GM12878 (cell line): ENCODE results near the gene ODC1. TPM values are rescaled to one million over a fixed set of nuclear protein-coding genes. Genes with fewer than 3 reads are reported as not detected.

Experiments
- ATAC-seq: fragments of 200-7000 bp; cut with Tn5 transposase; 3 replicates; pipeline ENCODE4 v1.9.1; 2020; ENCODE audit warnings: mild to moderate bottlenecking, moderate library complexity
- BruUV-seq: library from RNA; stranded (reverse); fragments of 400-500 nt; replicated peaks from 2 replicates; lab custom pipeline; 2021; lab: Mats Ljungman, UMichigan
- CTCF ChIA-PET: fragments of 300-600 bp; sonication (Branson Sonifier 250); formaldehyde crosslinking; extraction: SDS; loops from one replicate; lab custom pipeline; 2021; ENCODE audit warnings: inconsistent platforms; lab: Yijun Ruan, JAX
- POLR2A ChIA-PET: fragments of 350-600 bp; formaldehyde crosslinking; extraction: SDS; loops from one replicate; lab custom pipeline; 2021; ENCODE audit warnings: inconsistent platforms; lab: Charles Lee
- RAD21 ChIA-PET: fragments of 300-600 bp; sonication (Branson Sonifier 250); formaldehyde crosslinking; loops from one replicate; lab custom pipeline; 2023; ENCODE audit warnings: antibody characterized with exemption; ENCODE audit not compliant: unreplicated experiment; lab: Charles Lee
- SMC1A ChIA-PET: fragments of 300-600 bp; sonication (Branson Sonifier 250); formaldehyde crosslinking; loops from one replicate; lab custom pipeline; 2023; ENCODE audit not compliant: unreplicated experiment, uncharacterized antibody; lab: Charles Lee
- DNase-seq: peaks from one replicate; pipeline ENCODE4 v3.0.0-alpha.2; 2011; ENCODE audit warnings: low read depth, low spot score
- FAIRE-seq: peaks from 3 replicates; lab custom pipeline; 2011; peaks lifted over from hg19 to GRCh38; lab: Jason Lieb, UNC
- H2AFZ ChIP-seq: 2 replicates; pipeline ENCODE4 v1.6.0; 2011; ENCODE audit warnings: low read depth, low read length, control low read depth; ENCODE audit not compliant: control insufficient read depth
- H3K27ac ChIP-seq: 2 replicates; pipeline ENCODE4 v1.5.1; 2011; ENCODE audit warnings: control low read depth; ENCODE audit not compliant: control insufficient read depth, insufficient read depth
- H3K27me3 ChIP-seq, 2 experiments: replicated peaks in 1 of 2; 2 replicates each; pipeline versions ENCODE4 v1.6.0 to v1.6.1; 2011; ENCODE audit warnings: low read length in 1 of 2; ENCODE audit not compliant: control insufficient read depth in 2 of 2, insufficient read depth in 2 of 2
- H3K36me3 ChIP-seq, 2 experiments: 2 replicates each; pipeline ENCODE4 v1.5.1; 2011; ENCODE audit warnings: low read length in 1 of 2; ENCODE audit not compliant: control insufficient read depth in 2 of 2, insufficient read depth in 2 of 2
- H3K4me1 ChIP-seq: 2 replicates; pipeline ENCODE4 v1.6.1; 2011; ENCODE audit warnings: mild to moderate bottlenecking, low read length, moderate library complexity, mixed read lengths; ENCODE audit not compliant: control insufficient read depth, insufficient read depth
- H3K4me2 ChIP-seq: 2 replicates; pipeline ENCODE4 v1.6.0; 2011; ENCODE audit warnings: control low read depth; ENCODE audit not compliant: control insufficient read depth, insufficient read depth
- H3K4me3 ChIP-seq: fragments of 200-600 bp; sonication (generic); 2 replicates; pipeline ENCODE4 v1.5.1; 2016
- H3K79me2 ChIP-seq: 2 replicates; pipeline ENCODE4 v1.6.0; 2011; ENCODE audit warnings: low read length; ENCODE audit not compliant: control insufficient read depth, insufficient read depth
- H3K9ac ChIP-seq: 2 replicates; pipeline ENCODE4 v1.8.0; 2011; ENCODE audit warnings: low read length, control low read depth, mixed read lengths; ENCODE audit not compliant: control insufficient read depth, insufficient read depth
- H3K9me3 ChIP-seq: replicated peaks from 3 replicates; pipeline ENCODE4 v1.5.1; 2011; ENCODE audit warnings: mild to moderate bottlenecking, low read length; ENCODE audit not compliant: control insufficient read depth, insufficient read depth
- H4K20me1 ChIP-seq: 2 replicates; pipeline ENCODE4 v1.6.0; 2011; ENCODE audit not compliant: control insufficient read depth, insufficient read depth
- CHD4 ChIP-seq: fragments of 200-600 bp; sonication (generic); IDR thresholded peaks from 2 replicates; pipeline ENCODE4 v1.6.1; 2016; ENCODE audit warnings: mild to moderate bottlenecking
- EGR1 ChIP-seq, 2 experiments: IDR thresholded peaks; 1 replicate in 1 of 2; 2 replicates in 1 of 2; pipeline ENCODE4 v1.6.1; 2011 to 2012; ENCODE audit warnings: low read depth in 2 of 2, low read length in 2 of 2, borderline replicate concordance in 1 of 2, mild to moderate bottlenecking in 1 of 2, moderate library complexity in 1 of 2
- GABPA ChIP-seq: IDR thresholded peaks from 2 replicates; pipeline ENCODE4 v1.6.1; 2014; ENCODE audit warnings: antibody characterized with exemption, low read depth, mild to moderate bottlenecking, inconsistent platforms
- HDAC2 ChIP-seq: fragments of 200-600 bp; sonication (generic); IDR thresholded peaks from 2 replicates; pipeline ENCODE4 v1.6.1; 2017
- NBN ChIP-seq: fragments of 450-650 bp; IDR thresholded peaks from 2 replicates; pipeline ENCODE4 v1.6.1; 2016
- NFYA ChIP-seq: IDR thresholded peaks from 2 replicates; pipeline ENCODE4 v1.6.1; 2011; ENCODE audit warnings: low read depth, mild to moderate bottlenecking, low read length, improper control_type of control experiment, borderline replicate concordance
- NRF1 ChIP-seq: conservative IDR thresholded peaks from 2 replicates; pipeline ENCODE4 v1.6.1; 2011; ENCODE audit warnings: mild to moderate bottlenecking, low read depth, low read length, improper control_type of control experiment
- SMARCA5 ChIP-seq: fragments of 450-650 bp; IDR thresholded peaks from 2 replicates; pipeline ENCODE4 v1.6.1; 2017; ENCODE audit warnings: mild to moderate bottlenecking
- ZSCAN29 ChIP-seq: fragments of 450-650 bp; IDR thresholded peaks from 2 replicates; pipeline ENCODE4 v1.6.1; 2017; ENCODE audit warnings: mild to moderate bottlenecking, moderate library complexity
- ZZZ3 ChIP-seq: IDR thresholded peaks from 2 replicates; pipeline ENCODE4 v1.6.1; 2011; ENCODE audit warnings: low read depth; ENCODE audit not compliant: control insufficient read depth, insufficient read length
- WGBS: methylation state at CpG from one replicate; pipeline ENCODE4 v1.1.6; 2016; ENCODE audit warnings: low lambda C conversion rate; ENCODE audit not compliant: insufficient replicate concordance, insufficient coverage; ENCODE audit errors: missing lambda C conversion rate; 5-methylcytosine and 5-hydroxymethylcytosine counted together
- in situ Hi-C: fragments of 300-500 bp; cut with MboI; formaldehyde crosslinking; loops from 9 replicates; pipeline ENCODE4 v1.14.3; 2018; ENCODE audit warnings: mixed read lengths
- intact Hi-C: fragments of 100-400 bp; cut with micrococcal nuclease; formaldehyde crosslinking; loops from one replicate; pipeline ENCODE4 v1.14.2; 2022; ENCODE audit not compliant: unreplicated experiment
- polyA plus RNA-seq, 11 experiments: library from polyadenylated mRNA; depleted of rRNA in 4 of 11; unstranded in 6 of 11; stranded (reverse) in 5 of 11; fragments of >200 nt; fragmentation: Nextera tagmentation in 4 of 11; fragmentation: Illumina TruSeq in 1 of 11; extraction: Ambion mirVana in 4 of 11; extraction: Trizol in 1 of 11; gene quantifications; 1 replicate in 1 of 11; 2 replicates in 10 of 11; pipeline versions ENCODE4 v1.2.1 to v1.2.3, GENCODE V29; 2011 to 2016; ENCODE audit warnings: inconsistent platforms in 2 of 11, missing spikeins in 2 of 11, low read depth in 1 of 11
- total RNA-seq, 4 experiments: library from RNA; depleted of rRNA in 3 of 4; stranded (reverse); fragments of >200 nt in 3 of 4; fragmentation: Illumina TruSeq in 1 of 4; extraction: Trizol in 1 of 4; gene quantifications; 2 replicates each; pipeline versions ENCODE4 v1.2.1 to v1.2.3, GENCODE V29; 2013 to 2021
- TF ChIP-seq, protein P1 (sequence below): fragments of 450-650 bp; formaldehyde crosslinking; IDR thresholded peaks from 2 replicates; pipeline ENCODE4 v1.5.0; 2022; ENCODE audit warnings: mild to moderate bottlenecking, missing genetic modification characterization
- TF ChIP-seq, protein P2 (sequence below): fragments of 450-650 bp; formaldehyde crosslinking; IDR thresholded peaks from 2 replicates; pipeline ENCODE4 v1.4.0; 2020; ENCODE audit warnings: mild to moderate bottlenecking, moderate library complexity
- TF ChIP-seq, protein P3 (sequence below): IDR thresholded peaks from 2 replicates; pipeline ENCODE4 v1.6.1; 2011; ENCODE audit warnings: low read depth, low read length, improper control_type of control experiment, borderline replicate concordance

Gene ODC1
- total and polyA plus RNA-seq, 10 of the 15 experiments (the other 5 are each of a cell fraction or from before 2014, with no cell fraction given), result 68.5 to 441 (median 340) TPM

DNA sequence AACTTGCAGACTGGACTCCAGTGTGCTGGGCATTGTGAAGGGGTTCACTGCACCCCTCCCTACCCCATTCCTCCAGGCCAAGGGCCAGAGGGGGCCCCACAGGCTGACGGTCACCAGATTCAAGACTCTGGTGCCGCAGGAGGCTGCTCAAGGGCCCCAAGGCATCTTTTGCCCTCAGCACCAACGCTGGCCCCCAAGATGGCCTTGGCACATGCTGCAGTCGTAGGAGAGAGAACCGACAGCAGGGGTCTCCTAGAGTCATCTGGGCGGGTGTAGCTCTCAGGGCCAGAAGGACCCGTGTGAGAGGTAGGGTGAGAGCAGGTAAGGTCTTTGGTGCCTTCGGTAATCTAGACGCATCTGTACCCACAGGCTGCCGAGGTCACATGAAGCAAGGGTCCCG is 18.7 kb upstream of the ODC1 start:
- intact Hi-C loops, result no loop called here
- no peaks in the 10 kb centered on the region; a peak in 1 of 4 replicates for H3K27me3 ChIP-seq
- CTCF ChIA-PET, result no interaction called here
- no peak overlapping the region for H3K9ac ChIP-seq
- in situ Hi-C loops, result no loop called here
- DNase-seq (no peak), FAIRE-seq (no peak), ATAC-seq (no peak)
- BruUV-seq, result no TSS peak
- 34% methylated on average over 11 of the region's 11 CpGs for WGBS
- H3K9me3 ChIP-seq, result no peaks in the 10 kb centered on the region
- no peak overlapping the region for H3K4me3 ChIP-seq
- H3K4me2 ChIP-seq, result no peak overlapping the region
- no peaks in the 10 kb centered on the region for H3K4me1 ChIP-seq
- no peaks in the 10 kb centered on the region for H3K36me3 ChIP-seq
- TF ChIP-seq ZSCAN29 (no peak), ZZZ3 (no peak), EGR1 (IDR thresholded peaks at IDR 0.05; ENCODE audit: borderline replicate concordance in 1 of 2, low read depth in 2 of 2, low read length in 2 of 2) (no peak), NFYA (no peak), NRF1 (no peak), GABPA (no peak), NBN (no peak), CHD4 (no peak), SMARCA5 (no peak), HDAC2 (no peak)
- TF ChIP-seq, protein P1, sequence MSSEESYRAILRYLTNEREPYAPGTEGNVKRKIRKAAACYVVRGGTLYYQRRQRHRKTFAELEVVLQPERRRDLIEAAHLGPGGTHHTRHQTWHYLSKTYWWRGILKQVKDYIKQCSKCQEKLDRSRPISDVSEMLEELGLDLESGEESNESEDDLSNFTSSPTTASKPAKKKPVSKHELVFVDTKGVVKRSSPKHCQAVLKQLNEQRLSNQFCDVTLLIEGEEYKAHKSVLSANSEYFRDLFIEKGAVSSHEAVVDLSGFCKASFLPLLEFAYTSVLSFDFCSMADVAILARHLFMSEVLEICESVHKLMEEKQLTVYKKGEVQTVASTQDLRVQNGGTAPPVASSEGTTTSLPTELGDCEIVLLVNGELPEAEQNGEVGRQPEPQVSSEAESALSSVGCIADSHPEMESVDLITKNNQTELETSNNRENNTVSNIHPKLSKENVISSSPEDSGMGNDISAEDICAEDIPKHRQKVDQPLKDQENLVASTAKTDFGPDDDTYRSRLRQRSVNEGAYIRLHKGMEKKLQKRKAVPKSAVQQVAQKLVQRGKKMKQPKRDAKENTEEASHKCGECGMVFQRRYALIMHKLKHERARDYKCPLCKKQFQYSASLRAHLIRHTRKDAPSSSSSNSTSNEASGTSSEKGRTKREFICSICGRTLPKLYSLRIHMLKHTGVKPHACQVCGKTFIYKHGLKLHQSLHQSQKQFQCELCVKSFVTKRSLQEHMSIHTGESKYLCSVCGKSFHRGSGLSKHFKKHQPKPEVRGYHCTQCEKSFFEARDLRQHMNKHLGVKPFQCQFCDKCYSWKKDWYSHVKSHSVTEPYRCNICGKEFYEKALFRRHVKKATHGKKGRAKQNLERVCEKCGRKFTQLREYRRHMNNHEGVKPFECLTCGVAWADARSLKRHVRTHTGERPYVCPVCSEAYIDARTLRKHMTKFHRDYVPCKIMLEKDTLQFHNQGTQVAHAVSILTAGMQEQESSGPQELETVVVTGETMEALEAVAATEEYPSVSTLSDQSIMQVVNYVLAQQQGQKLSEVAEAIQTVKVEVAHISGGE (CRISPR knock-in tag), result no peak
- TF ChIP-seq, protein P2, sequence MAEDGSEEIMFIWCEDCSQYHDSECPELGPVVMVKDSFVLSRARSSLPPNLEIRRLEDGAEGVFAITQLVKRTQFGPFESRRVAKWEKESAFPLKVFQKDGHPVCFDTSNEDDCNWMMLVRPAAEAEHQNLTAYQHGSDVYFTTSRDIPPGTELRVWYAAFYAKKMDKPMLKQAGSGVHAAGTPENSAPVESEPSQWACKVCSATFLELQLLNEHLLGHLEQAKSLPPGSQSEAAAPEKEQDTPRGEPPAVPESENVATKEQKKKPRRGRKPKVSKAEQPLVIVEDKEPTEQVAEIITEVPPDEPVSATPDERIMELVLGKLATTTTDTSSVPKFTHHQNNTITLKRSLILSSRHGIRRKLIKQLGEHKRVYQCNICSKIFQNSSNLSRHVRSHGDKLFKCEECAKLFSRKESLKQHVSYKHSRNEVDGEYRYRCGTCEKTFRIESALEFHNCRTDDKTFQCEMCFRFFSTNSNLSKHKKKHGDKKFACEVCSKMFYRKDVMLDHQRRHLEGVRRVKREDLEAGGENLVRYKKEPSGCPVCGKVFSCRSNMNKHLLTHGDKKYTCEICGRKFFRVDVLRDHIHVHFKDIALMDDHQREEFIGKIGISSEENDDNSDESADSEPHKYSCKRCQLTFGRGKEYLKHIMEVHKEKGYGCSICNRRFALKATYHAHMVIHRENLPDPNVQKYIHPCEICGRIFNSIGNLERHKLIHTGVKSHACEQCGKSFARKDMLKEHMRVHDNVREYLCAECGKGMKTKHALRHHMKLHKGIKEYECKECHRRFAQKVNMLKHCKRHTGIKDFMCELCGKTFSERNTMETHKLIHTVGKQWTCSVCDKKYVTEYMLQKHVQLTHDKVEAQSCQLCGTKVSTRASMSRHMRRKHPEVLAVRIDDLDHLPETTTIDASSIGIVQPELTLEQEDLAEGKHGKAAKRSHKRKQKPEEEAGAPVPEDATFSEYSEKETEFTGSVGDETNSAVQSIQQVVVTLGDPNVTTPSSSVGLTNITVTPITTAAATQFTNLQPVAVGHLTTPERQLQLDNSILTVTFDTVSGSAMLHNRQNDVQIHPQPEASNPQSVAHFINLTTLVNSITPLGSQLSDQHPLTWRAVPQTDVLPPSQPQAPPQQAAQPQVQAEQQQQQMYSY (CRISPR knock-in tag), result no peak
- TF ChIP-seq, protein P3, sequence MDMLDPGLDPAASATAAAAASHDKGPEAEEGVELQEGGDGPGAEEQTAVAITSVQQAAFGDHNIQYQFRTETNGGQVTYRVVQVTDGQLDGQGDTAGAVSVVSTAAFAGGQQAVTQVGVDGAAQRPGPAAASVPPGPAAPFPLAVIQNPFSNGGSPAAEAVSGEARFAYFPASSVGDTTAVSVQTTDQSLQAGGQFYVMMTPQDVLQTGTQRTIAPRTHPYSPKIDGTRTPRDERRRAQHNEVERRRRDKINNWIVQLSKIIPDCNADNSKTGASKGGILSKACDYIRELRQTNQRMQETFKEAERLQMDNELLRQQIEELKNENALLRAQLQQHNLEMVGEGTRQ, result no peak
- TF ChIP-seq, all 136 proteins: peak for 0
- ChIA-PET SMC1A (no interaction called here), RAD21 (no interaction called here), POLR2A (no interaction called here)
- Histone ChIP-seq H3K27ac (no peak overlapping the region), H4K20me1 (no peaks in the 10 kb centered on the region), H3K79me2 (no peaks in the 10 kb centered on the region), H2AFZ (no peak overlapping the region)
